GM23338 (cell line): Measurements from ENCODE around the gene SLX9.

ENCODE experiments used
- CREB1 ChIP-seq: fragments of 250-450 bp; sonication (Bioruptor Pico); IDR thresholded peaks from 2 replicates; pipeline ENCODE4 v1.5.0; 2020; ENCODE audit warnings: low read depth, mild to moderate bottlenecking, moderate library complexity
- CTCF ChIP-seq, 2 experiments: fragments of 200-600 bp in 1 of 2; sonication (generic) in 1 of 2; conservative IDR thresholded peaks; 2 replicates each; pipeline versions ENCODE4 v1.5.1 to v1.6.1; 2016 to 2017; ENCODE audit warnings: antibody characterized with exemption in 2 of 2, low read depth in 2 of 2, mild to moderate bottlenecking in 2 of 2, moderate library complexity in 1 of 2
- EZH2 ChIP-seq: fragments of 200-600 bp; sonication (generic); IDR thresholded peaks from one replicate; pipeline ENCODE4 v1.8.0; 2017; ENCODE audit warnings: antibody characterized with exemption, mild to moderate bottlenecking, low read depth; ENCODE audit not compliant: unreplicated experiment
- EZH2phosphoT487 ChIP-seq: fragments of 200-600 bp; sonication (generic); IDR thresholded peaks from one replicate; pipeline ENCODE4 v1.8.1; 2018; ENCODE audit warnings: antibody characterized with exemption; ENCODE audit not compliant: unreplicated experiment
- JUNB ChIP-seq: IDR thresholded peaks from one replicate; pipeline ENCODE4 v1.6.1; 2016; ENCODE audit warnings: antibody characterized with exemption; ENCODE audit not compliant: unreplicated experiment
- NANOG ChIP-seq: IDR thresholded peaks from 2 replicates; pipeline ENCODE4 v1.6.1; 2016; ENCODE audit warnings: antibody characterized with exemption, borderline replicate concordance
- POLR2AphosphoS5 ChIP-seq: IDR thresholded peaks from 2 replicates; pipeline ENCODE4 v1.6.1; 2016; ENCODE audit warnings: antibody characterized with exemption, low read depth
- REST ChIP-seq: IDR thresholded peaks from one replicate; pipeline ENCODE4 v1.6.1; 2018; ENCODE audit warnings: antibody characterized with exemption; ENCODE audit not compliant: unreplicated experiment
- ZNF114 ChIP-seq: fragments of 250-450 bp; sonication (Bioruptor Pico); IDR thresholded peaks from 2 replicates; pipeline ENCODE4 v1.5.0; 2020; ENCODE audit warnings: mild to moderate bottlenecking, moderate library complexity
- TF ChIP-seq, protein P1 (sequence below): IDR thresholded peaks from 2 replicates; pipeline ENCODE4 v1.6.1; 2016; ENCODE audit warnings: antibody characterized with exemption

GRCh38 chr21:44999428-44999971, 59.7 kb downstream of the SLX9 start:
- TF ChIP-seq CTCF (conservative IDR thresholded peaks at IDR 0.05; ENCODE audit: low read depth in 2 of 2), result no peak
- no peak for TF ChIP-seq NANOG
- no peak for TF ChIP-seq EZH2
- TF ChIP-seq REST, result no peak
- no peak for TF ChIP-seq POLR2AphosphoS5
- TF ChIP-seq ZNF114 (CRISPR knock-in tag), result no peak
- TF ChIP-seq, protein P1, sequence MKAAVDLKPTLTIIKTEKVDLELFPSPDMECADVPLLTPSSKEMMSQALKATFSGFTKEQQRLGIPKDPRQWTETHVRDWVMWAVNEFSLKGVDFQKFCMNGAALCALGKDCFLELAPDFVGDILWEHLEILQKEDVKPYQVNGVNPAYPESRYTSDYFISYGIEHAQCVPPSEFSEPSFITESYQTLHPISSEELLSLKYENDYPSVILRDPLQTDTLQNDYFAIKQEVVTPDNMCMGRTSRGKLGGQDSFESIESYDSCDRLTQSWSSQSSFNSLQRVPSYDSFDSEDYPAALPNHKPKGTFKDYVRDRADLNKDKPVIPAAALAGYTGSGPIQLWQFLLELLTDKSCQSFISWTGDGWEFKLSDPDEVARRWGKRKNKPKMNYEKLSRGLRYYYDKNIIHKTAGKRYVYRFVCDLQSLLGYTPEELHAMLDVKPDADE, result no peak
- TF ChIP-seq JUNB, result no peak
- no peak for TF ChIP-seq EZH2phosphoT487
- TF ChIP-seq CREB1 (CRISPR knock-in tag), result no peak
